Measurements from ENCODE around the gene NAP1L4.

DNA sequence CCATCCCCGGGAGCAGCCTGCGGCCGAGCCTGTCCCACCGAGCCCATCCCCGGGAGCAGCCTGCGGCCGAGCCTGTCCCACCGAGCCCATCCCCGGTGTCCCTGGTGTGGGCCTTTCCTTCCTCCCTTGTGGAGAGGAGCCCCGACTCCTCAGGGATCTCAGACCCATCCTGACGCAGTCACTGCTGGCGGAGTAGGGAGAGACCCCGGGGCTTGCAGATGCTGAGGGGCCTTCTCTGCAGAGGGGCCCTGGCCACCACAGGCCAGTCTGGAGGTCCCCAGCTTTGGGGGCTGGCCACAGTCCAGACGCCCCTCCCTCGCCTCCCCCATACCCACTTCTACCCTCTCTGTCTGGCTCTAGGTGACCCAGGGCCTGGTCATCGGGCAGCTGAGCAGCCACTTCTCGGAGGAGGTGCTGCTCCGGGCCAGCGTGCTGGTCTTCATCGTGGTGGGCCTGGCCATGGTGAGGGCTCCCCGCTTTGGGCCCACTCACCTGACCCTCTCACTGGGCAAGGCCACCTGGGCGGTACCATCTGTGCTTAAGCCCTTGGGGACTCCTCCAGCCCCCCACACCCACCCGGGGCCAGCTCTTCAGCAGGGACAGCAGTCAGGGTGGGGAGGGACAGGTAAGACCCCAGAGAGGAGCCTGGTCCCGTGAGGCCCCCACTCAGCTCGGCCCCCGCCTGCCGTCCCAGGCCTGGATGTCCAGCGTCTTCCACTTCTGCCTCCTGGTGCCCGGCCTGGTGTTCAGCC, 70.2 kb downstream of the NAP1L4 start:
- TF ChIP-seq, protein P1, sequence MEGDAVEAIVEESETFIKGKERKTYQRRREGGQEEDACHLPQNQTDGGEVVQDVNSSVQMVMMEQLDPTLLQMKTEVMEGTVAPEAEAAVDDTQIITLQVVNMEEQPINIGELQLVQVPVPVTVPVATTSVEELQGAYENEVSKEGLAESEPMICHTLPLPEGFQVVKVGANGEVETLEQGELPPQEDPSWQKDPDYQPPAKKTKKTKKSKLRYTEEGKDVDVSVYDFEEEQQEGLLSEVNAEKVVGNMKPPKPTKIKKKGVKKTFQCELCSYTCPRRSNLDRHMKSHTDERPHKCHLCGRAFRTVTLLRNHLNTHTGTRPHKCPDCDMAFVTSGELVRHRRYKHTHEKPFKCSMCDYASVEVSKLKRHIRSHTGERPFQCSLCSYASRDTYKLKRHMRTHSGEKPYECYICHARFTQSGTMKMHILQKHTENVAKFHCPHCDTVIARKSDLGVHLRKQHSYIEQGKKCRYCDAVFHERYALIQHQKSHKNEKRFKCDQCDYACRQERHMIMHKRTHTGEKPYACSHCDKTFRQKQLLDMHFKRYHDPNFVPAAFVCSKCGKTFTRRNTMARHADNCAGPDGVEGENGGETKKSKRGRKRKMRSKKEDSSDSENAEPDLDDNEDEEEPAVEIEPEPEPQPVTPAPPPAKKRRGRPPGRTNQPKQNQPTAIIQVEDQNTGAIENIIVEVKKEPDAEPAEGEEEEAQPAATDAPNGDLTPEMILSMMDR (IDR thresholded peaks at IDR 0.05; ENCODE audit: low read length): no peak
- TF ChIP-seq EZH2 (IDR thresholded peaks at IDR 0.05; ENCODE audit: borderline replicate concordance, low read length): no peak

All from OCI-LY1 (cell line).